Embryonic facial prominence (tissue), 1 donor: ENCODE measurements around the gene NUP210L.
"Not testable (repeated sequence)": the region's sequence is repeated elsewhere in the genome, so short reads cannot be mapped to it uniquely, and the experiment has no call there.

ENCODE experiments used
- DNase-seq: peaks from one replicate; pipeline ENCODE4 v3.0.0-alpha.2; 2016; ENCODE audit errors: extremely low spot score

The NUP210L gene

DNA sequence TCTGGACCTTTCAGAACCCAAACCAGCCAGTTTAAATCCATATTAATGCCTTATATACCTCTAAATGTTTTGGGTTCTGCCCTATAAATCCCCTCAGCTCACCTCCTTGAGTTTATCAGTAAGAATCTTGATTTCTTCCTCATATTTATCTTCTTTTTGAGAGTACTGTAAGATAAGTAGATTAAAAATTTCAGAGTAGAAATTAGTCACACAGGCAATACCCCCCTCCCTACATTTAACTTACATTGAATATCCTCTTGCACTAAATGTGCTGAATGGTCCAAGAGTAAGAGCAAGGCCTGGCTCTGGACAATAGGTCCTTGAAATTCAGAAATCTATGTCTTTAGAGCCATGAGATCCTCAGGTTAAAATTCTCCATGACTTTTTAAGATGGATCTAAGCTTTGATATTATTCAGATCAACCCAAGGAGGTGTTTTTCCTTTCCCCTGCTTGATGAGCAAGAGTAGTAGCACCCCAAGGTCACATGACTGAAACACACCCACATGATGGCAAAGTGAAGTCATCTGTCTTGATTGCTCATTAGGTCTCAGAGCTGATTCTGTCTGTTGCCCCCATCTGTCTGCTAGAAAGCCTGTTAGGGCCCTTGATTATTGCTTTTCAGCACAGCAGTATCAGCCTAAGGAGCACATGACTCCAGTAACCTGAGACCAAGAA, 15.8 kb upstream of the NUP210L start:
- DNase-seq, result no peak

DNA sequence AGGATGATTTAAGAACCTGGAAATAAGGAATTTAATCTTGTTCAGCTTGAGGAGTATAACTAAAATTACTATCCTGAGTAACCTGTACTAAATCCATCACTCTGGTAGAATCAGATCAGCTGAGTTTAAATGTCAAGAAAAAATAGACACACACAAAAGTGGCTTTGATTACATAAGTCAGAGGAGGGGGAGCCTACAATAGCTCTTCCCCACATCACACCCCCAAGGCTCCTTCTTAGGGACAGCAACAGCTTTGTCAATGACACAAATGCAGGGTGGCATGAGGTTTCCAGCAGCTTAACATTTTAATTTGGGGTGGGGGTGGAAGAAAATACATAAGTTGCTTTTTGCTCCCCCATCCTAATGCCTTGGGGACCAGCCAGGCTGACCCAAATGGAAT, 12.6 kb upstream of the NUP210L start:
- DNase-seq, result no peak

DNA sequence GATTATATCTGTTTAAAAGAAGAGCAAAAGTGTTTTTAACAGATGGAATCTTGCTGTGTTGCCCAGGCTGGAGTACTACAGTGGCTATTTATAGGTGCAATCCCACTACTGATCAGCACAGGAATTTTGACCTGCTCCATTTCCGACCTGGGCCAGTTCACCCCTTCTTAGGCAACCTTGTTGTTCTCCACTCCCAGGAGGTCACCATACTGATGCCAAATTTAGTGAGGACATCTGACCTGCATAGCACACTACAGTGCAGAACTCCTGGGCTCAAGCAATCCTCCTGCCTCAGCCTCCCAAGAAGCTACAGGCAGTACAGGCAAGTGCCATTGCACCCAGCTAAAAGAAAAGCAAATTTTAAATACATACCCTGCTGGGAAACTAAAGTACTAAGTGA, 11.3 kb upstream of the NUP210L start:
- no peak for DNase-seq

DNA sequence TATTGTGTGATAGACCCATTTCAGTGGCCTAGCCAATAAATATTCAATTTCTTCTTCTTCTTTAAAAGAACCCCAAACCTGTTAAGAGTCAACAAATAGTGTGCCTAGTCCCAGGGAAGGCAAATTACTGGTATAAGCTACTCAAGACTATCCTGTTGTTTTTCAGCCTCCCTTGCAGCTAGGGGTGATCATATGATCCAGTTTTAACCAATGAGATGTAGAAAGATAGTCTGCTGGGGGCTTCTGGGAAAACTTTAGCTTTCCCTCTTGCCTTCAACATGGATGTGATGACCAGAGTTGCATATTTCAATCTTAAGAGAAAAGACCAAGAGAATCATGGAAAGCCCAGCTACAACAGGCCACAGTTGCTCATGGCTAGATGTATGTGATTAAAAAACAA, 4.7 kb upstream of the NUP210L start:
- DNase-seq, result no peak

DNA sequence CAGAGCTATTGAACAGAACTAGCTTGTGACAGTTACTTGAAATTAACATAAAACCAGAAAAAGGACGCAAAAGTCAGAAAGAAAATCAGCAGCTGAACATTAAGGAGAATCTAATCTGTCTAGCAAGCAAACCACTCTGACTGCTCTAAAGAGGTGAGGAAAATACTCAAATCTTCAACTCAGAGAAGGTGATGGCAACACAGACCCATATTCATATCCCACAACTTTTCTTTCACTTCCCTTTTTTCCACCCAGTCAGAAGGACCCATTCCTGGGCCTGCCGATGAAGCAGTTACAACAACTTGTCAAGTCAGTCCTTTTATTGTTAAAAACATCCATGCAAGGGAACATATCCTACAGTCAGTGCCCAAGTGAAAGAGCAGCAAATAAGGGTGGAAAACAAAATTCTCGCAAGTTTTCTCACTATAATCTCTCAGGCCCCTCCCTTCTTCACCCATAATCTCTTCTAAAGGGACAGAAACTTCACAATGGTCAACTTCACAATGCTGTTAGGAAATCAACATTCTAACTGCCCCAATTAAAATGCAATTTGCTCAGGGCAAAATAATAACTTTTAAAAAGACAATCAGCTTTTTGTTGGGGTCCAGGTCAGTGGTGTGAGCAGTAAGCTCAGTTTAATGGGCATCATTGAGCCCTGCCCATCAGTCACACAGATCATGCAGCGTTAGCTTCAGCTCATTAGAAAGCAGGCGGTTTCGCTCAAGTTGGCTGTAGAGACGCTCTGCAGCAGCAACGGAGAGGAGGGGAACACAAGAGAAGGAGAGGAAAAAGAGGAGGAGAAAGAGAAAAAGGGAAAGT, 3.6 kb upstream of the NUP210L start:
- DNase-seq, result no peak

DNA sequence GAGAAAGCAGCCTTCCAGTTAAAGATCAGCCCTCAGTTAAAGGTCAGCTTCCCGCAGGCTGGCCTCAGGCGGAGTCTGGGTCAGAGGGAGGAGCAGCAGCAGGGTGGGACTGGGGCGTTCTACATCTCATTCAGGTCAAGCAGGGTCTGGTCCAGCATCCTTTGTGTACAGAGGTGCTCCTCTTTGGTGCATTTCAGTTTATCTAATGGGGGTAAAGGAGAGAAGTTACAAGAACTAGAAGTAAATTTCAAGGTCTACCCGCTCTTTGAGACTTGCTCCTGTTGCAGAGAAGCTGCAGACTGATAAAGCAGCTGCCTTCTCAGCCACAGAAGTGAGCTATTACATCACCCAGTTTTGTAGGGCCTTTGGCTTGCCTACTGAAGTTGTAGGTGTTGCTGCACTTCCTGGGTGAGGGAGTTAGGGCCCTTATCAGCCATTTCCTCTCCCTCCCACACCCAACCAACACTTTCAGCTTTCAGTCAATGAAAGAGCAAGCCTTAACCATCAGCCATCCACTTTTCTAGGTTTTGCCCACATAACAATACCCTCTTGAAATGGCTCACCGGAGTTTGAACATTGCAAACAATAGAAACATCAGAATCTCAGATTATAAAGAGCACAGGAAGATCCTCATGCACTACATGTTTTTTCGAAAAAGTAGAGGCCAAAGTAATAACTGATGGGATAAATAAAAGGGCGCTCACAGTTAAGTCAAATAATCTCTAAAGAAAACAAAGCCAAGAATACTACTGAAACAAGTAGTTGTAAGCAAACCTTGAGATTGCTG, 2.8 kb upstream of the NUP210L start:
- no peak for DNase-seq

DNA sequence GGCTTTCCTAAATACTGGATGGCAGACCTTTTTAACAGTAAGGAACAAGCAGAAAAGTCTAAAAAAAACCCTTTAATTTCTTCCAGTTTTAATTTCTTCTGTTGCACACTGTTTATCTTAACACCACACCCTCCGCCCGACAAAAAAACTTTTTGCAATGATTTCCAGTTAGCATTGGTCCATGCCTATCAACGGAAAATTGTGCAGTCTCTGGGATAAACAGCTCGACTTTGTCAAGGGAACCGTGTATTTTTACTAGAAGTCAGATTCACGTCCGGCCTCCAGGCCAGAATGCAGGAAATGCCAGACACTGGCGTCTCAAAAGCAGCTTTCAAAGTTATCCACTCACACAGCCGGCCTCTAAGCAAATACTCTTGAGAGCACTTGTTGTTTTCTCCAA, 378 bp upstream of the NUP210L start:
- no peak for DNase-seq

DNA sequence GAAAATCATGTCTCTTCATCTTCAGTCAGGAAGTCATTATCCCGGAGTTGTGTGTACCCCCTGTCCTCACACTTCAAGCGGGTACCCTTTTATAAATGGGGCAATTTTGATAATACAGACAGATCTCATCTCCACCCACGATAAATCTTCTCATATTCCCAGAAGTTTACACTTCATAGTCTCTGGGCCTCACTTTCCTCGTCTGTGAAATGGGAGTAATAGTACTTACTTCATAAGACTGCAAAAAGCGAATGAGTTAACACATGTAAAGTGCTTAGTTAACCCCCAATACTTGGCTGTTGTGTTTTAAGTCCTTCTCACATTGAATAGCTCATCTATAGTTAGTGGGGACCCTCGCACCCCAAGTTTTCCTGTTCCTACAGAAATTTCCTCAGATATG, 820 bp downstream of the NUP210L start:
- no peak for DNase-seq

DNA sequence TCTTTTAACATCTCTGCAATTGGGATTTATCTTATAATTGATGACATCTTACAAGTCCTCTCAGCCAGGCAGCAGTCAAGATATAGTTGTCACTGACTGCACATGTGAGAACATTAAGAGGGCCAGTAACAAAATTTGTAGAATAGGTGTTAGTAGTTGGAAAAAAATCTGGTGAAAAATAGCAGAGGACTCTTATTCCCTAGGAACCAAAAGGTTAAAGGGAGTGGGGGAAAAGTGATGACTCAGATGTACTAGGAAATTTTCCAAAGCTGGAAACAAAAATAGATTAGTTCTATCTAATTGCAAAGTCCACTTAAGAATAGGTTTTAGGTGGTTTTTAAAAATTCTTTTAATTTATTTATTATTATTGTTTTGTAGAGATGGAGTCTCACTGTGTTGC, 3.6 kb downstream of the NUP210L start:
- no peak for DNase-seq

DNA sequence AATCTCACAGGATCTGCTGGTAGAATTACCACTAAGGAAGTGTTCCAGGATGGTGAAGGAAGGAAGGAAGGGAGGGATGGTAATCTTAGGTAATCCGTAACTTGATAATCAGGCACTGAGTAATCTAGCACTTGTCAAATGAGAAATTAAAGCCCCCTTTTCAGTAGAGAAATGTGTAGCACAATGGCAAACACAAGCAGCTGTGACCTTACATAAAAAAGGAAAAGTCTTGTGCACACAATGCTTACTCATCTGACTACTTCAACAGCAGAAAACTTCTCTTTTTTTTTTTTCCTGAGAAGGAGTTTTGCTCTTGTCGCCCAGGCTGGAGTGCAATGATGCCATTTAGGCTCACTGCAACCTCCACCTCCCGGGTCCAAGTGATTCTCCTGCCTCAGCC, 6.1 kb downstream of the NUP210L start:
- DNase-seq, result no peak

DNA sequence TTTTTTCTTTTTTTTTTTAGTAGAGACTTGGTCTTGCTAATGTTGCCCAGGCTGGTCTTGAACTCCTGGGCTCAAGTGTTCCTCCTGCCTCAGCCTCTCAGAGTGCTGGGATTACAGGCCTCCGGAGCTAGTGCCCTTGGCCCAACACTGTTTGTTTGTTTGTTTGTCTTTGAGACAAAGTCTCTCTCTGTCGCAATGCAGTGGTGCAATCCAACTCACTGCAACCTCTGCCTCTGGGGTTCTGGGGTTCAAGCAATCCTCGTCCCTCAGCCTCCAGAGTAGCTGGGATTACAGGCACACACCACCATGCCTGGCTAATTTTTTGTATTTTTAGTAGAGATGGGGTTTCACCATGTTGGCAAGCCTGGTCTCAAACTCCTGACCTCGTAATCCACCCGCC, 7.4 kb downstream of the NUP210L start:
- DNase-seq, result not testable (repeated sequence)

DNA sequence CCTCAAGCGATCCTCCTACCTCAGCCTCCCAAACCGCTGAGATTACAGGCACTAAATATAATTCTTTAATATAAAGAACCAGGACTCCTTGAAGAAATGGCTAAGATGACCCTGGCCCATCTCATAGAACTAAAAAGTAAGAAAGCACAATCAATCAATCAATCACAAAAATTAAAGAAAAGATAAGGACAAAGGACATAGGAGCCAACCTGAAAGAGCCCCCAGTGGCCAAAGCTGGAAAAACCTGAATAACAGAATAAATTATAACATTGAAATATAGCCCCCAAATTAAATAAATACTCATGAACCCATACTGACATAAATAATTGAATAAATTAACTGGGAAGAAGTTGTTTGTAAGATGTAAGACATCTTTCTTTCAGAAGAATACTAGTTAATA, 8.9 kb downstream of the NUP210L start:
- DNase-seq, result no peak

DNA sequence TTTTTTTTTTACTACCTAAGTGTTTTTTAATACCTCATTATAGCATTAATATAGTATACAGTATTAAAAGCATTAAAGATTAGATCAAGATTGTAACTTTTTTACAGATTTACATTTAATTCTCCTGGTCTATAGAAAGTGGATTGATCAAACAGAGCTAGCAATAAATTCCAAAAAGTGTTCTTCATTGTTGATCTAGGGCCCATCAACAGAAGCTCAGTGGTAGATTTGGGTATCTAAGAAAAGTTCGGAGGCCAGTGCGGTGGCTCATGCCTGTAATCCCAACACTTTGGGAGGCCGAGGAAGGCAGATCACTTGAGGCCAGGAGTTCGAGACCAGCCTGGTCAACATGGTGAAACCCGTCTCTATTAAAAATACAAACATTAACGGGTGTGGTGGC, 12.5 kb downstream of the NUP210L start:
- no peak for DNase-seq

DNA sequence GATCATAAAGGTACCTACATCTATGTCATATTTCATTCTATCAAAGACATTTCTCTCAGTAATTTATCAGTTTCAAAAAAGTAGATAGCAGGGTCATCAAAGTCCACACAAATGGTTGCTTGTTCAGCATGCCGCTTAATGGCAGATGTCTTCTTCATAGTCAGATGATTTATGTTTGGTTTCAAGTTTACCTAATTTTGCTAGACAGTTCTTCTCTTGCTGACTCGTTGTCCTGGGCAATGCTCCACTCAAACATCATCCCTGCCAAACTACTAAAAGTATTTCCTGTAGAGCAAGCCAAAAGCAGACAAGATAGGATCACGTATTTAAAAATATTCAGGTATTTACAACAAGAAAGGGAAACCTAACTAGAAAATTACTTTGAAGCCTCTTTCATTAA, 13.6 kb downstream of the NUP210L start:
- no peak for DNase-seq

DNA sequence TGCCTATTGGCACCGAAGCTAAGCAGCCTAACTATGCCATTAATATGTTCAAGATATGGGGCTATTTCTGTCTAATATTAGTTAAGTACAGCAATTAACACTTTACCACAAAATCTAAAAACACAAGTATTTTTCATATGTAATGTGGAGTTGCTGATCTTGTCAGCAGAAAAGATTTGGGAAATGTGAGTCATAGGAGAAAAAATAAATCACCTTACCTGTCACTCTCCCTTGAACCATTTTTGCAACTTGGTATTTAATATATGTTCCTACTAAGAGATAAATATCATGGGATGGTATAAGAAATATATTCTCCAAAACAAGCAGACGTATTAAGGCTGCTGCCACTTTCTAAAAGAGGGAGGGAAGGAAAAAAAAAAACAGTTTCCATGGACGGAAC, 17.0 kb downstream of the NUP210L start:
- DNase-seq, result no peak

DNA sequence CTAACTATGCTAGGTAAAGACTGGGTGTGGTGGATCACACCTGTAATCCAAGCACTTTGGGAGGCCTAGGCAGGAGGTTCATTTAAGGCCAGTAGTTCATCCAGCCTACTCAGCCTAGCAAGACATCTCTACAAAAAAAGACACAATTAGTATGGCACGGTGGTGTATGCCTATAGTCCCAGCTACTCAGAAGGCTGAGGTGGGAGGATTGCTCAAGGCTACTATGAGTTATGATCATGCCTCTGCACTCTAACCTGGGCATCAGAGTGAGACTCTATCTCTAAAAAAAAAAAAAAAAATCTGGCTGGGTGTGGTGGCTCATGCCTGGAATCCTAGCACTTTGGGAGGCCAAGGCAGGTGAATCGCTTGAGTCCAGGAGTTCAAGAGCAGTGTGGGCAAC, 21.6 kb downstream of the NUP210L start:
- DNase-seq, result no peak

DNA sequence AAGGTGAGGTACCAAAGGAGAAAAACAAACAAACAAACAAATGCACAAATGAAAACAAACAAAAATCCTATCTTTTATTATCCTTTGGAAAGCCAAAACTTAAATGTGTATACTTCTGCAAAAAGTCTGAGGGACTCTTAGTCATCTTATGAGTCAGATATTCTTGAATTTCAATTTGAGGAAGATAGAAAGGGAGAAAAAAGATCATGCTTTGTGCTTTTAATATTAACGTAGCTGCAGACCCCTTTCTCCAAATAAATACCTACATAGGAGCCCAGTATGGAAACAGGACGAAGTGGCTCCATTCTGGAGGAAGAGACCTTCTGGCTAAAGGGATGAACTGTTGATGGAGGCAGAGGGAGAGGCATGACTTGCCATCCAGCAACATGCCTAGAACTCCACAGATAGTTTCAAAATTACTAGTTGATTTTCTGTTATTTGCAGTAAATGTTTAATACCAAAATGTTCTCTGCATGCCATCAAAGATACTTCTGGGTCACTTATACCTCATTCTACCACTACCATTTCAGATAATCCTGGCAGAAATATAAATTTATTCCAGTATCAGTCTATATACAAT, 25.4 kb downstream of the NUP210L start:
- DNase-seq, result no peak

DNA sequence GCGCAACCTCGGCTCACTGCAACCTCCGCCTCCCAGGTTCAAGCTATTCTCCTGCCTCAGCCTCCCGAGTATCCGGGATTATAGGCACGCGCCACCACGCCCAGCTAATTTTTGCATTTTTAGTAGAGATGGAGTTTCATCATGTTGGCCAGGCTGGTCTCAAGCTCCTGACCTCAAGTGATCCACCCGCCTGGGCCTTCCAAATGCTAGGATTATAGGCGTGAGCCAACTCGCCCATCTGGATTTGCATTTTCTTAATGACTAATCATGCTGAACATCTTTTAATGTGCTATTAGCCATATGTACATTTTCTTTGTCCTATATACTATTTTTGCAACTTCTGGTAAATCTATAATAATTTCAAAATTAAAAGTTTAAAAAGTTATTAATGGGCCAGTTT, 31.7 kb downstream of the NUP210L start:
- DNase-seq, result not testable (repeated sequence)

DNA sequence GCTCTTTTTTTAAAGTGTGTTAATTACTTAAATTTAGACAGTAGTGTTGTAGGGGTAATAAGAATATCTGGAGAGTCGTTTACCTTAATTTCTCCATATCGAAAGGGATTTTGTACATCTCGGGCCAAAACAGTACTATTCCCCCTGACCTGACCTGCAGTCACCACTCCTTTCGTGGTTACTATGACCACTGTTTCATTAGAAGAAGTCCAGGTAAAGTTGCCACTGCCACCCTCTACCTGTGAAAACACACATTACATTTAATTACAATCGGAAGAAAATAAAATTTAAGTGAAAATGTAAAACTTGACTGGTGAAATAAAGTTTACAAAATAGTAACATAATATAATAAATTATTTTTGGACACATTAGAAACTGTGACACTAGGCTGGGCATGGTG, 37.2 kb downstream of the NUP210L start:
- DNase-seq, result no peak

DNA sequence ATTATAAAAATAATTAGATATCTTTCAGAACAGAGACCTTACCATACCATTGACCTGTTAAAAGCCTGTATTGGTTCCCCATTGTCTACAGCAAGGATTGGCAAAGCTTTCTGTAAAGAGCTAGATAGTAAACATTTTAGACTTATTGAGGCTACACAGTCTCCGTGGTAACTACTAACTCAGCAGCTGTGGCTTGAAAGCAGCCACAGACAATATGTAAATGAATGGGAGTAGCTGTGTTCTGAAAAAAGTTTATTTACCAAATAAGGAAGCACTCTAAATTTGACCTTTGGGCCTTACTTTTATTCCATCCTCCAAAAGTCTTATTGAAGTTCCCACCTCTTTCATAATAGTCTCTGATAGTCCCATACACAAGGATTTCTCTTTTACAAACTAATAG, 39.7 kb downstream of the NUP210L start:
- no peak for DNase-seq

DNA sequence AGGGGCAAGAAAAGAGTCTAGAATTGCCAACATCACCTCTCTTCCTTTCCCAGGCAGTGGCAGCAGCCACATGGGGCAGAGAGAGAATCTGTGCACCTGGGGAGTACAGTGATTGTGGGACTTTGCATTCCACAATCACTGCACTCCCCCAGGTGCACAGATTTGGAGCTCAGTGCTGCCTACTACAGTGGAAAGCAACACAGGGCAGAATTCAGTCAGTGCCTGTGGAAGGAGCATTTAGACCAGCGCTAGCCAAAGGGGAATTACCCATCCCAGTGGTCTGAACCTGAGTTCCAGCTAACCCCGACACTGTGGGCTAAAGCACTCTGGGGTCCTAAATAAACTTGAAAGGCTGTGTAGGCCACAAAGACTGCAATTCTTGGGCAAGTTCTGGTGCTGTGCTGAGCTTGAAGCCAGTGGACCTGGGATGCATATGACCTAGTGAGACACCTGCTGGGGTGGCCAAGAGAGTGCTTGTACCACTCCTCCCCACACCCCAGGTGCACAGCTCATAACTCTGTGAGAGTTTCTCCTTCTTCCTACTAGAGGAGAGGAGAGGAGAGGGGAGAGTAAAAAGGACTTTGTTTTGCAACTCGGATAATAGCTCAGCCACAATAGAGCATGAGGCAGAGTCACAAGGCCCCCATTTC, 50.3 kb downstream of the NUP210L start:
- no peak for DNase-seq

DNA sequence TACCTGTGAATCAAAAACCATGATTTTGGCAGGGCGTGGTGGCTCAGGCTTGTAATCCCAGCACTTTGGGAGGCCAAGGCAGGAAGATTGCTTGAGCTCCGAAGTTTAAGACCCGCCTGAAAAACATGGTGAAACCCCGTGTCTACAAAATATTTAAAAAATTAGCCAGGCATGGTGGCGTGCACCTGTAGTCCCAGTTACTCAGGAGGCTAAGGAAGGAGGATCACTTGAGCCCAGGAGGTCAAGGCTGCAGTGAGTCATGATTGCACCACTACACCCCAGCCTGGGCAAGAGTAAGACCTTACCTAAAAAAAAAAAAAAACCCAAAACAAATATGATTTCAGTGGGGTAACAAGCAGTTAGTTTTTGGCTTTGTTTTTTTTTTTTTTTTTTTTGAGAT, 54.7 kb downstream of the NUP210L start:
- DNase-seq, result not testable (repeated sequence)
